GM19397 (cell line): ENCODE results near the gene CATSPERD.
"Not testable (repeated sequence)": the region's sequence is repeated elsewhere in the genome, so short reads cannot be mapped to it uniquely, and the experiment has no call there.

Experiments
- ATAC-seq: cut with Tn5 transposase; IDR thresholded peaks from one replicate; pipeline ENCODE4 v1.9.1; 2021; ENCODE audit warnings: mild to moderate bottlenecking, moderate library complexity; ENCODE audit not compliant: unreplicated experiment

CATSPERD gene

GRCh38 chr19:5686326-5686646 is 34.2 kb upstream of the CATSPERD start:
- ATAC-seq = no peak

- ATAC-seq = peak; percentile 62
These were observed 33.6 kb upstream of the CATSPERD start for GRCh38 chr19:5686647-5687359.

- ATAC-seq = no peak
These were observed 32.9 kb upstream of the CATSPERD start for GRCh38 chr19:5687360-5688198.

GRCh38 chr19:5688262-5688881 is 32.1 kb upstream of the CATSPERD start:
- ATAC-seq = not testable (repeated sequence)

- peak; percentile 46 for ATAC-seq
These were observed 30.1 kb upstream of the CATSPERD start, which contains the start of gene RPL36 for GRCh38 chr19:5690125-5690954. TSS of gene RPL36 (plus strand) at chr19:5690295. CDS start at chr19:5690508, 213 bp downstream.

- ATAC-seq = no peak
These were observed 29.2 kb upstream of the CATSPERD start for GRCh38 chr19:5690955-5691821.

- no peak for ATAC-seq
These were observed 28.4 kb upstream of the CATSPERD start for GRCh38 chr19:5691822-5692722.

GRCh38 chr19:5692723-5693194 is 27.7 kb upstream of the CATSPERD start:
- ATAC-seq = no peak

- ATAC-seq = no peak
These were observed 27.0 kb upstream of the CATSPERD start for GRCh38 chr19:5693195-5694166.

- no peak for ATAC-seq
These were observed 26.1 kb upstream of the CATSPERD start for GRCh38 chr19:5694167-5694955.

- ATAC-seq = no peak
These were observed 25.3 kb upstream of the CATSPERD start for GRCh38 chr19:5694956-5695648.

GRCh38 chr19:5695649-5696195 is 24.7 kb upstream of the CATSPERD start:
- no peak for ATAC-seq

- ATAC-seq = no peak
These were observed 24.0 kb upstream of the CATSPERD start for GRCh38 chr19:5696196-5697021.

- ATAC-seq = no peak
These were observed 23.2 kb upstream of the CATSPERD start for GRCh38 chr19:5697022-5697889.
